ENCODE measurements around the gene SCLT1.

SCLT1 gene

DNA sequence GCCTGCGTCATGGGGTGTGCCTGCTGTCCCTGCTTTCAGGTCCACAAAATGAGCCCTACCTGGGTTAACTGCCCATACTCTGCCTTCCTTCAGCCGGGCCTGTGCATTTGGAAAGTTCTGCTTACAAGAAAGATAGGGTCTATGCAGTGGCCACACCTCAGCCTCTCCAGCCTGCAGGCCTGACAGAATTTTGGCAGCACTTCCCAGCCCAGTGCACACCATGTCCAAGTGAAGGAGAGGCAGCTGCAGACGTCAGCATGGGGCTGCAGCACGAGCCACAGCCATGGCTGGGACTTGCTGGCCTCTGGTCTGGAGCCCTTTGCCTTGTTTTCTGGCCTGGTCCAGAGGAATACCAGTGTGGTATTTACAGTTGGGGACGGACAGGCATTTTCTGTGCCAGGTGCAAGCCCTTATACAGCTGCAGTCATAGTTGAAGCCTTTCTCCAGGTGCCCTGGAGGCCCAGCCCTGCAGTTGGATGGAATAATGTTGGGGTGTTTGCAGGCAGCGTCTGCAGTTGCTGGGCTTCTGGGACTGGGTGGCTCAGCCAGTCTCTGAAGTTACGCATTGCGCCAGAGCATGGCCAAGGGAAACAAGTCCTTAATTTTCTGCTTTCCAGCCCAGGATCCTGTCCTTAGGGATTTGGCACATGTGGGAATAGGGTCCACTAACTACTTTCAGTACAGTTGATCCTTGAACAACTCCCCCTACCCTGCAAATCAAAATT lies 257.7 kb downstream of the SCLT1 start:
- DNase-seq, result no peak

Data from NCI-H1930 (cell line).